Activated naive CD4-positive, alpha-beta T cell treated with anti-CD3 and anti-CD28 coated beads, Interleukin-2, amount 10 ng/mL, durations not matched to agents 7 days and 5 days (primary cell): ENCODE data around the gene PACRG.

Experiments used
- CTCF ChIA-PET: fragments of 350-600 bp; sonication (Branson Sonifier 250); formaldehyde crosslinking; loops from one replicate; lab custom pipeline; 2021; ENCODE audit warnings: antibody characterized with exemption; lab: Charles Lee
- DNase-seq: peaks from one replicate; pipeline ENCODE4 v3.0.0-alpha.2; 2020
- H3K27ac Mint-ChIP-seq: one replicate; pipeline ENCODE4 v1.8.0; 2021; ENCODE audit warnings: mild to moderate bottlenecking, moderate library complexity, mixed read lengths
- H3K27me3 Mint-ChIP-seq: one replicate; pipeline ENCODE4 v1.8.0; 2021; ENCODE audit warnings: mild to moderate bottlenecking, mixed read lengths
- H3K36me3 Mint-ChIP-seq: one replicate; pipeline ENCODE4 v1.8.0; 2021; ENCODE audit warnings: mixed read lengths
- H3K4me1 Mint-ChIP-seq: one replicate; pipeline ENCODE4 v1.8.0; 2021; ENCODE audit warnings: mixed read lengths
- H3K4me3 Mint-ChIP-seq: one replicate; pipeline ENCODE4 v1.8.0; 2021; ENCODE audit warnings: mild to moderate bottlenecking, moderate library complexity, mixed read lengths
- H3K9me3 Mint-ChIP-seq: one replicate; pipeline ENCODE4 v1.8.0; 2021; ENCODE audit warnings: mixed read lengths

Gene PACRG

DNA sequence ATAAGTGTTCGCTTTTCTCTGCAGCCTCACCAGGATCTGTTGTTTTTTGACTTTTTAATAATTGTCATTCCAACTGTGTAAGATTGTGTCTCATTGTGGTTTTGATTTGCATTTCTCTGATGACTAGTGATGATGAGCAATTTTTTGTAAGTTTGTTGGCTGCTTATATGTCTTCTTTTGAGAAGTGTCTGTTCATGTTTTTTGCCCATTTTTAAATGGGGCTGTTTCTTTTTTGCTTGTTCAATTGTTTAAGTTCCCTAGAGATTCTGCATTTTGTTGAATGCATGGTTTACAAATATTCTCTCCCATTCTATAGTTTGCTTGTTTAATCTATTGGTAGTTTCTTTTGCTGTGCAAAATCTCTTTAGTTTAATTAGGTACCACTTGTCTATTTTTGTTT is 295.9 kb downstream of the PACRG start:
- H3K4me3 Mint-ChIP-seq: no peak overlapping the region
- no peaks in the 10 kb centered on the region for H3K36me3 Mint-ChIP-seq
- no peaks in the 10 kb centered on the region for H3K4me1 Mint-ChIP-seq
- peaks cover 29% of the 10 kb centered on the region for H3K9me3 Mint-ChIP-seq
- CTCF ChIA-PET: no interaction called here
- H3K27me3 Mint-ChIP-seq: no peaks in the 10 kb centered on the region
- H3K27ac Mint-ChIP-seq: no peak overlapping the region
- DNase-seq: no peak

DNA sequence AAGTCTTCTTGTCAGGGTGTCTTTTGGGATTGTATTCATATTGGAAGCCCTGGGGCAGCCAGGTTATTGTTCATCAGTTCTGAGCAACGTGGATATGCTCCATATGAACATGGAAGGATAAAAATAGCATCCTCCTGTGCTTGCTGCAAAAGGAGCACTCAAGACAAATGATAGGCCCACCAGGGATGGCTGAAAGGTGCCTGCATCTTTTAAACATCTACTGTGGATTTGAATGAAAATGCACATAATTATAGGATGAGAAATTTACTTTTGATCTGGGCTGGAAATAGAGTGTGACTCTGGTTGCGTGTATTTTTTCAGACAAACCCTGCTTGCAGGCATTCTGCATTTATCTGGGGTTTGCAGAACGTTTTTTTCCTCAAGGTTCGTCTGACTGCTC is 299.1 kb downstream of the PACRG start:
- H3K27me3 Mint-ChIP-seq: no peaks in the 10 kb centered on the region
- no peak overlapping the region for H3K27ac Mint-ChIP-seq
- H3K36me3 Mint-ChIP-seq: no peaks in the 10 kb centered on the region
- no peak overlapping the region for H3K4me3 Mint-ChIP-seq
- no peak for DNase-seq
- CTCF ChIA-PET: no interaction called here
- no peaks in the 10 kb centered on the region for H3K4me1 Mint-ChIP-seq
- H3K9me3 Mint-ChIP-seq: peaks cover 27% of the 10 kb centered on the region

DNA sequence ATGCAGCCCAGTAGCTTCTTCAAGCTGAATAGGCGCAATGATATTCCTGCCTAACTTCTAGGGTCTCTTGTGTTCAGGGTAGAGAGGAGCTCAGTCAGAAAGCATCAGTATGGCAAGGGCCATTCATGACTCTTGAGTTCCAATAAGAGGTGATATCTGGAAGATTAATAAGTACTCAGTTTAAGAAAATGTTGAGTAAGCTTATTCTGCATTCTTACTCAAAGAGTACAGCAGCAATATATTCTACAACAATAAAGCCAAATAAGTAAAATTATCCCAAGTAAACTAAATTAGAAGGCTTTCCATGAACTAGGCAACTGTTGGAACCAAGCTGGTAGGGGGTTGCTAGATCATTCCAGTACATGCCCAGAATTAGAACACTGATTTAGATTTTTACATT is 303.2 kb downstream of the PACRG start:
- Mint-ChIP-seq H3K4me3 (no peak overlapping the region), H3K4me1 (no peaks in the 10 kb centered on the region), H3K27ac (no peak overlapping the region), H3K9me3 (peaks cover 16% of the 10 kb centered on the region), H3K36me3 (no peaks in the 10 kb centered on the region), H3K27me3 (no peaks in the 10 kb centered on the region)
- no peak for DNase-seq
- CTCF ChIA-PET: no interaction called here

DNA sequence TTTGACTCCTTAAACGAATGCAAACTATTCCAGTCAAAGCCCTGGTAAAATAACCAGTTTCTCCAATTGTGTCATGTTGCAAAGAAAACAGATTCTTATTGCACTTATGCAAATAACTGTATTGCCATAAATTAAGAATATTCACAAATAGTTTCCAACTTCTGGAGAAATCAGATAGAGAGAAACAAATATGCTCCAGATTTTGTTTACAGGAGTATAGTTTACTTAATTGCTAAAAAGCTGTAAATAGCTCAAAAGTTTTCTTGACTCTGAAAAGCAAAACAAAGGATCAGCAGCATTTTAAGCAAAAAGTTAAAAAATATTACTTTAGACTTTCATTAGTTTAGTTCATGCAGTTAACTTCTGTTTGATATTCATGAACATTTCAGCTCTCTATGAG is 304.2 kb downstream of the PACRG start:
- Mint-ChIP-seq H3K27ac (no peak overlapping the region), H3K4me3 (no peak overlapping the region), H3K36me3 (no peaks in the 10 kb centered on the region), H3K27me3 (no peaks in the 10 kb centered on the region), H3K9me3 (peaks cover 17% of the 10 kb centered on the region), H3K4me1 (no peaks in the 10 kb centered on the region)
- no peak for DNase-seq
- CTCF ChIA-PET: no interaction called here

DNA sequence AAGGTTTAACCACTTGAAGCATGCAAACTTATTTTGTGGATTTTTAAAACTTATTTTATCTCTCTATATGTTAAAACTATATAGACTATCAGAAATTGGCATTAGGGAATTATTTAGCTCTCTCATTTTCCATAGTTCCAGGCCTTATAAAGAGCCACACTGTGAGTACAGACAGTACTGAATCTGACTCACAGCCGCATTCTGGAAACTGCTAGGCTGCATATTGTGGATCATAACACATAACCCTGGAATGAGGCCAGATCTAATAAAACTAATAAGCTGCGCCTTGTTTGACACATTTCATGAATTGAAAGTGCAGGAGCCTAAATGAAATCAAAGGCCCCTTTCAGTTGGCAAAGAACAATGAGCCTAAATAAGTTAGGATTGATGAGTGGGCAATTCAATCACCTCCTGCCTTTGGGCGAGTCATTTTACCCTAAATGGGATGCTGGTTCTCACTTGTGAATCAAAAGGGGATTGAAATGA is 308.4 kb downstream of the PACRG start:
- CTCF ChIA-PET: no interaction called here
- Mint-ChIP-seq H3K9me3 (peaks cover 24% of the 10 kb centered on the region), H3K36me3 (no peaks in the 10 kb centered on the region)

DNA sequence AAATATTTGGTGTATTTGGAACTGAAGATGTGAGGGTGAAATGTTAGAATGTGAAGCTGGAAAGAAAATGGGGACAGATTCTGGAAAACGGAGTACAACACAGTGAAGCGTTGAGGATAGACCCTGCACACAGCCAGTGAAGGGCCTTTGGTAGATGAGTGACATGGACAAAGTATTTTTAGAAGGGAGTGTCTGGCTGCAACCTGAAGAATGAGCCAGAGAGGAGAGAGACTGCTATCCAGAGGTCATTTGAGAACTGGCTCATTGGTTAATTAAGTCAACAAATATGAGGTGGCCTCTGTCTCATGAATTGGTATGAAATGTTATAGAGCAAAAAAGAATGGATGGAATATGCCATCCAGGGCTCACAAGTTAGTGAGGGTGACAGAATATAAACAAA is 310.5 kb downstream of the PACRG start:
- no peaks in the 10 kb centered on the region for H3K4me1 Mint-ChIP-seq
- no peaks in the 10 kb centered on the region for H3K36me3 Mint-ChIP-seq
- CTCF ChIA-PET: no interaction called here

More for the DNA sequence above, 308.4 kb downstream of the PACRG start:
- Mint-ChIP-seq H3K4me1 (no peaks in the 10 kb centered on the region), H3K27ac (no peak overlapping the region), H3K4me3 (no peak overlapping the region), H3K27me3 (no peaks in the 10 kb centered on the region)
- DNase-seq: no peak

DNA sequence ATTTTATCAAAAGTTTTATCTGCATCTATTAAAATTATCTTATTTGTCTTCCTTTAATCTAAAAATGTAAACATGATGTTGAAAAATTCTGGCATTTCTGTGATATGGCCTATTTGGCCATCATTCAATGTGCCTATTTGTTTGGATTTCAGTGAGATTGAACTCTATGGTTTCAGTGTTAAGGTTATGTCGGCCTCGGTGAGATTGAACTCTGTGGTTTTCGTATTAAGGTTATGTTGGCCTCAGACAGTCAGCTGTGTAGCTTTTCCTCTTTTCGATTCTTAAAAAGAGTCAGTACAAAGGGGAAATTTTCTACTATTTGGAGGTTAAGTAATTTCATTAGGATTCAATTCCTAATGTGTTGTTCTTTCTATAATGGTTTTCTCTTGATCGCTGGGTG is 320.6 kb downstream of the PACRG start:
- H3K27me3 Mint-ChIP-seq: no peaks in the 10 kb centered on the region
- no peak overlapping the region for H3K4me3 Mint-ChIP-seq
- DNase-seq: no peak
- peaks cover 11% of the 10 kb centered on the region for H3K9me3 Mint-ChIP-seq
- no peak overlapping the region for H3K27ac Mint-ChIP-seq
- CTCF ChIA-PET: no interaction called here
- no peaks in the 10 kb centered on the region for H3K36me3 Mint-ChIP-seq
- H3K4me1 Mint-ChIP-seq: no peaks in the 10 kb centered on the region

More for the DNA sequence above, 310.5 kb downstream of the PACRG start:
- peaks cover 27% of the 10 kb centered on the region for H3K9me3 Mint-ChIP-seq
- no peaks in the 10 kb centered on the region for H3K27me3 Mint-ChIP-seq
- no peak for DNase-seq
- H3K4me3 Mint-ChIP-seq: no peak overlapping the region
- no peak overlapping the region for H3K27ac Mint-ChIP-seq

DNA sequence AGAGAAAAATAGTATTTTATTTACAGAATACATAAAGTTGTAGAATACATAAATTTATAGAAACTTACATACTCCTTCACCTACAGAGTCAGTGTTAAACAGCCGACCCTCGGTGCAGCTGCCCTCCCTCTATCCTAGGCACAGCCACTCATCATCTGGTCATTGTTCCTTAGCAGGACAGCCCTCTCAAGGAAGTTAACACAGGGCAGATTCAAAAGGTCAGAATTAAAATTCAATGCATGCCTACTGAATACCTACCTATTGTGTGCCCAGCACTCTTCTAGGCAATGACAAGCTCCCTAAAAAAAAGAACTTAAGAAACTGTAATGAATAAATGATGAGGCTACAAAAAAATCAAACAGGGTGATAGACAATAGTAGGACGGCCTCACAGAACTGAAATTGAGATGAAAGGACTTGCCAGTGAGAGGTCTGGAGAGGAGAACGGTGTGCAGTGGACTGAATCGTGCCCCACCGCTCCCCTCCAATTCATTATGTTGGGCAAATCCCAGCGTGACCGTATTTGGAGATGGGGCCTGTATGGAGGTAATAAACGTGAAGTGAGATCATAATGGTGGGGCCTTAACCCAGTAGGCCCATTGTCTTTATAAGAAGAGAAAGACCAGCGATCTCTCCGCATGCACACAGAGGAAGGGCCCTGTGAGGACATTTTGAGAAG is 326.0 kb downstream of the PACRG start:
- Mint-ChIP-seq H3K27me3 (no peaks in the 10 kb centered on the region), H3K36me3 (no peaks in the 10 kb centered on the region), H3K27ac (no peak overlapping the region), H3K4me3 (no peak overlapping the region), H3K4me1 (no peaks in the 10 kb centered on the region), H3K9me3 (peaks cover 7% of the 10 kb centered on the region)
- no peak for DNase-seq
- CTCF ChIA-PET: no interaction called here

DNA sequence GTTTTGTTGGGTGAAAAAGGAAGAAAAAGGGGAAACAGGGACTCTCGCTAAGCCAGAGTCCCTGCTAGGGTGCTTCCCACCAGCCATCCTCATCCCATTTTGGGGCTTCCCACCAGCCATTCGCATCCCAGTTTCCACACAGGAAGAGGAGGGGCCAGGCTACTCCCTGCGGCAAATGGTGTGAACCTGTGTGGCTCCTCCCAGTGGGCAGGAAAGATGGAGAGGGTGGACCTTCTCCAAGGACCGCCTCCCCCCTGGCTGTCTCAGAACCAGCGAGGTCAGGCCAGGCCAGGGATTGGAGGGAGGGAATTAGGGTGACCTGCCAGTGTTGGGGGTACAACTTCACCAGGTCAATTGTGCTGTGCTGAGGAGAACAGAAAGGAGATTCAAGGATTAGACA is 326.9 kb downstream of the PACRG start:
- no peak for DNase-seq
- CTCF ChIA-PET: no interaction called here
- no peaks in the 10 kb centered on the region for H3K36me3 Mint-ChIP-seq
- H3K4me3 Mint-ChIP-seq: no peak overlapping the region
- no peaks in the 10 kb centered on the region for H3K27me3 Mint-ChIP-seq
- H3K9me3 Mint-ChIP-seq: peaks cover 7% of the 10 kb centered on the region
- no peaks in the 10 kb centered on the region for H3K4me1 Mint-ChIP-seq
- H3K27ac Mint-ChIP-seq: no peak overlapping the region

DNA sequence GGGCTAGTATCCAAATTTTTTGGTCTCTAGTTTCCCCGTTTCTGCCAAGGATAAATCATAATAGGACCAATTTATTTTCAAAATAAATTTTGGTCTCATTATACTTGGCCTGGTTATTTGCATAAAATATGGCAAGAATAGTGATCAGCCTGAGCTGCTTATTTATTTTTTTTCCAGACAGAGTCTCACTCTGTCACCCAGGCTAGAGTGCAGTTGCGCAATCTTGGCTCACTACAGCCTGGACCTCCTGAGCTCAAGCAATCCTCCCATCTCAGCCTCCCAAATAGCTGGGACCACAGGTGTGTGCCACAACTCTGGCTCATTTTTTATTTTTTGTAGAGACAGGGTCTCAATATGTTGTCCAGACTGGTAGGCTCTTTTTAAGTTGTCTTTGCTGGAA is 329.5 kb downstream of the PACRG start:
- Mint-ChIP-seq H3K27ac (no peak overlapping the region), H3K27me3 (no peaks in the 10 kb centered on the region), H3K36me3 (no peaks in the 10 kb centered on the region), H3K9me3 (peaks cover 7% of the 10 kb centered on the region), H3K4me3 (no peak overlapping the region), H3K4me1 (no peaks in the 10 kb centered on the region)
- DNase-seq: no peak
- CTCF ChIA-PET: no interaction called here

DNA sequence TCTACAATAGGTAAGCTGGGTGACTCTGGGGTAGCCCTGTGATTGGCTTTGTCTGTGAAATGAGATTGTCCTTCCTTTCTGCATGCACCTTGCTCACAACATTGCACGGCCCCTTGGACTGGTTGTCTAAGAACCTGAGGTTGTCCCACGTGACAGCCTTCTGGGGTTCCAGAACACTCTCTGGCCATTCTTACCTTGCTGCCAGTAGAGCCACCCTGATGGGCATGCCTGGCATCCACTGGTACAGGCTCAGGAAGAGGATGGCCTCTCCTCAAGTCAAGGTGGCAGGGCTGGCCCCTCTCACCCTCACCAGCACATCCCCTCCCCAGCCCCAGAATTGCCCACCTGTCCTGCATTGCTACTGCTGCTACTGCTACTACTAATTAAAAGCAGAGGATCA is 335.0 kb downstream of the PACRG start:
- no peak overlapping the region for H3K27ac Mint-ChIP-seq
- CTCF ChIA-PET: no interaction called here
- no peaks in the 10 kb centered on the region for H3K27me3 Mint-ChIP-seq
- H3K36me3 Mint-ChIP-seq: no peaks in the 10 kb centered on the region
- no peaks in the 10 kb centered on the region for H3K4me1 Mint-ChIP-seq
- peaks cover 5% of the 10 kb centered on the region for H3K9me3 Mint-ChIP-seq
- H3K4me3 Mint-ChIP-seq: no peak overlapping the region
- DNase-seq: no peak

DNA sequence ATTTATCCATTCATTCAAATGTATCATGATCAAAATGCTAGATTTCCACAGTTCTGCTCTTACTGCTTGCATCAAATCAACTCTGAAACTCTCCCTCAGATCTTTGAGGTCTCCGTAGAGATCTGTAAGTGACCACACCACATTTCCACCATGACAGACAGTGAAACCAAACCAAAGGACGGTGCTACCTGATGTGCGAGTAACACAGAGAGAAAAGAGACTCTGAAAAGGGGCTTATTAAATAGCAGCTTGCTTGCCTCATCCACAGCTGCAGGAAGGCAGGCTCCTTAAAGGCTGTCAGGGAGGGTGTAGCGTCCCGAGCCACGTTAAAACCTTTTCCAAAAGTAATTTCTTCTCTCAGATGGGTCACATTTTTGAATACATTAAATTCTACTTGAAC is 335.8 kb downstream of the PACRG start:
- Mint-ChIP-seq H3K4me3 (no peak overlapping the region), H3K36me3 (no peaks in the 10 kb centered on the region), H3K4me1 (no peaks in the 10 kb centered on the region), H3K27ac (no peak overlapping the region), H3K9me3 (peaks cover 7% of the 10 kb centered on the region), H3K27me3 (no peaks in the 10 kb centered on the region)
- CTCF ChIA-PET: no interaction called here
- no peak for DNase-seq

DNA sequence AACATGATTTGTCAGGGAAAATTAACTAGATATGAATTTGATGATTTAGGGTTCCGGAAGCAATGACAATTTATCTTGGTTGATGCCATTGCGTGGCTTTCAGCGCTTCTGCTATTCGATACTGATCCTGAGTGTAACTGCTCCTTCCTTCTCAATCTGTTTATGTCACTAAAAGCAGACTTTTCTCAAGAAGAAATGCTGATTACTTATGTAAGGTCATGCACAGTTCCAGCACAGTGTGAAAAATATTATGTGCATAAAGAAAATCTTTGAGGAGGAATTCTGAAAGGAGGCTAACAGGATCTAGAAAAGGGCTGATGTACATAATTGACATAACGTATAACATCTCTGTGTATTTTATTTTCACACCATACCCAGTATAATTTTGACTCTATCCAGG is 336.6 kb downstream of the PACRG start:
- peaks cover 7% of the 10 kb centered on the region for H3K9me3 Mint-ChIP-seq
- no peak for DNase-seq
- no peaks in the 10 kb centered on the region for H3K27me3 Mint-ChIP-seq
- H3K27ac Mint-ChIP-seq: no peak overlapping the region
- no peaks in the 10 kb centered on the region for H3K36me3 Mint-ChIP-seq
- H3K4me3 Mint-ChIP-seq: no peak overlapping the region
- CTCF ChIA-PET: no interaction called here
- no peaks in the 10 kb centered on the region for H3K4me1 Mint-ChIP-seq

DNA sequence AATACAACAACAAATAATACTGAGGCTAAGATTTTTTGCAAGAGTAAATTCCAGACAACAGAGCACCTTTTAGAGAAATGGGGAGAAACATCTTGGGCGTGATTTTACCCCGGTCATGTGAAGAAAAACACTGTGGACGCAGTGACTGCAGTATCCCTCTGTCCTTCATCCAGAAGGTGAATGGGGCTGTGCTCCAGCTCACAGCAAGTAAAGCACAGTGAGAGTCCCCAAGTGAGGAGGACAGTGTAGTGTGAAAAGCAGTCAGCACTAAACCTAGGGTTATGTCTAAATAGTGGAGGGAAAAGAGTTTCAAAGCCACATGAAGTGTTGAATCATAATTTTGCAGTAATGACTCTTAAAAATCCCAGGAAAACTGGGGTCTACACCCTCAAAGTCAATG is 338.4 kb downstream of the PACRG start:
- Mint-ChIP-seq H3K27me3 (no peaks in the 10 kb centered on the region), H3K9me3 (peaks cover 7% of the 10 kb centered on the region), H3K36me3 (no peaks in the 10 kb centered on the region), H3K27ac (no peak overlapping the region), H3K4me1 (no peaks in the 10 kb centered on the region), H3K4me3 (no peak overlapping the region)
- CTCF ChIA-PET: no interaction called here
- DNase-seq: no peak

DNA sequence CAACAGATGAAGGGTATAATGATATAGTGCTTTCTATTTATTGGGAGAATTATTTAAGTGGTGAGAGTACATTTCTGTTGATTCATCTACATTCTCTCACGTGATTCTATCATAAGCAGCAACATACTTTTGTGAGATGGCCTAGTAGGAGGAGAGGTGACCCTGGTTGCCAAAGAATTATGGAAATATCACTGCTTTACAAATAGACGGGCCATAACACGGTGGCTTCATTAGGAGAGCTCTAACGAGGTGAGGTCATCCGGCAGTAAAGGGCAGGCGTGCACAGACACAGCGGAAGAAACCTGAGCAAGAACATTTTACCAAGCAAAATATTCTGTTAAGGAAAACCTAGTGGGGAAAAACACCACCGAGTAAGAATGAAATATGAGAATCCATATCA is 349.4 kb downstream of the PACRG start:
- Mint-ChIP-seq H3K4me3 (no peak overlapping the region), H3K4me1 (no peaks in the 10 kb centered on the region), H3K36me3 (no peaks in the 10 kb centered on the region), H3K9me3 (peaks cover 3% of the 10 kb centered on the region), H3K27ac (no peak overlapping the region), H3K27me3 (no peaks in the 10 kb centered on the region)
- DNase-seq: no peak
- CTCF ChIA-PET: no interaction called here

DNA sequence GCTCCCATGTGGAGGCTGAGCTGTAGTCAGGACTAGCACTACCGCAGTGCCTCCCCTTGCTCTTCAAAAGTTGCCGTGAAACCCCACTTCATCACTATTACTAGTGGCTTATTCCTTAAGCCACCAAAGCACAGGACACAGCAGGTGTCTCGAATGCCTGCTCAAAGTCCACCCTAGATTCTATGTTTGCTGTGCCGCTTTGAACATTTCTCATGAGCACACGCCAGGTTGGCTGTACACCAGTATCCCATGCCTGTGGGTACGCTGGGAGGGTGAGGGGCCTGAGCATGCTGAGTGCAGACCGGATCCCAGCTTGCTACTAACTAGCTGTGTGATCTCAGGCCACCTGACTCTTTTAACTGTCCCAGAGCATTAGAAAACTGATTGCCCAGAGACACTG is 350.9 kb downstream of the PACRG start:
- Mint-ChIP-seq H3K9me3 (peaks cover 2% of the 10 kb centered on the region), H3K4me1 (no peaks in the 10 kb centered on the region), H3K27me3 (no peaks in the 10 kb centered on the region), H3K4me3 (no peak overlapping the region), H3K36me3 (no peaks in the 10 kb centered on the region), H3K27ac (no peak overlapping the region)
- CTCF ChIA-PET: no interaction called here
- no peak for DNase-seq
